Peyer's patch (tissue), 4 donors: ENCODE data around the gene MIEN1.

Experiments used
- POLR2A ChIP-seq, 2 donors: fragments of 450-650 bp; IDR thresholded peaks; one replicate each; pipeline ENCODE4 v1.5.1; 2017; ENCODE audit warnings: antibody characterized with exemption in 2 of 2, mild to moderate bottlenecking in 2 of 2, moderate library complexity in 2 of 2
- TF ChIP-seq, protein P1 (sequence below), 6 experiments: fragments of 450-650 bp in 4 of 6; fragments of 200-600 bp in 2 of 6; sonication (generic) in 1 of 6; IDR thresholded peaks; one replicate each; pipeline ENCODE4 v1.5.1; 2017 to 2019; ENCODE audit warnings: antibody characterized with exemption in 6 of 6, mild to moderate bottlenecking in 3 of 6, moderate library complexity in 1 of 6

DNA sequence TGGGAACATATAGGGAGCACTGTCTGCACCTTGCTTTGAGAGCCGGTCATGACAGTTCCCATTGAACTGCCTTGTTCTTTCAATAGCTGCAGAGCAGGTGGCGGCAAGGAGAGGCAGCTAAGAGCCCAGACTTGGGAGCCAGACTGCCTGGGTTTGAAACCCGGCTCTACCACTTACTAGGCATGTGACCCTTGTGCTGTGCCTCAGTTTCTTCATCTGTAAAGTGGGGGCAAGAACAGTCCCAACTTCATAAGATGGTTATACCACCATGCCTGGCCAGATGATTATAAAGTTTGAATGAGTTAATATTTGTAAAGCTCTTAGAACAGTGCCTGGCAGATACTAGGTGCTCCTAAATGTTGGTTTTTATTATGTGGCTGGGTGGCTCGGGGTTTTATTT lies 16.1 kb downstream of the MIEN1 start:
- TF ChIP-seq, protein P1, sequence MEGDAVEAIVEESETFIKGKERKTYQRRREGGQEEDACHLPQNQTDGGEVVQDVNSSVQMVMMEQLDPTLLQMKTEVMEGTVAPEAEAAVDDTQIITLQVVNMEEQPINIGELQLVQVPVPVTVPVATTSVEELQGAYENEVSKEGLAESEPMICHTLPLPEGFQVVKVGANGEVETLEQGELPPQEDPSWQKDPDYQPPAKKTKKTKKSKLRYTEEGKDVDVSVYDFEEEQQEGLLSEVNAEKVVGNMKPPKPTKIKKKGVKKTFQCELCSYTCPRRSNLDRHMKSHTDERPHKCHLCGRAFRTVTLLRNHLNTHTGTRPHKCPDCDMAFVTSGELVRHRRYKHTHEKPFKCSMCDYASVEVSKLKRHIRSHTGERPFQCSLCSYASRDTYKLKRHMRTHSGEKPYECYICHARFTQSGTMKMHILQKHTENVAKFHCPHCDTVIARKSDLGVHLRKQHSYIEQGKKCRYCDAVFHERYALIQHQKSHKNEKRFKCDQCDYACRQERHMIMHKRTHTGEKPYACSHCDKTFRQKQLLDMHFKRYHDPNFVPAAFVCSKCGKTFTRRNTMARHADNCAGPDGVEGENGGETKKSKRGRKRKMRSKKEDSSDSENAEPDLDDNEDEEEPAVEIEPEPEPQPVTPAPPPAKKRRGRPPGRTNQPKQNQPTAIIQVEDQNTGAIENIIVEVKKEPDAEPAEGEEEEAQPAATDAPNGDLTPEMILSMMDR (IDR thresholded peaks at IDR 0.05): no peak
- no peak for TF ChIP-seq POLR2A (IDR thresholded peaks at IDR 0.05)
